Fibroblast of mammary gland (primary cell): ENCODE results near the gene TEAD3.

Source experiments
- DNase-seq: peaks from one replicate; pipeline ENCODE4 v3.0.0-alpha.2; 2010; ENCODE audit warnings: low read depth
- H3K4me3 ChIP-seq: 2 replicates; pipeline ENCODE4 v1.5.1; 2011; ENCODE audit warnings: low read depth, mild to moderate bottlenecking, low read length, moderate library complexity; ENCODE audit not compliant: control insufficient read depth
- TF ChIP-seq, protein P1 (sequence below): conservative IDR thresholded peaks from 2 replicates; pipeline ENCODE4 v1.5.1; 2011; ENCODE audit warnings: low read depth, low read length, inconsistent platforms; ENCODE audit not compliant: control insufficient read depth, insufficient read depth

The TEAD3 gene

DNA sequence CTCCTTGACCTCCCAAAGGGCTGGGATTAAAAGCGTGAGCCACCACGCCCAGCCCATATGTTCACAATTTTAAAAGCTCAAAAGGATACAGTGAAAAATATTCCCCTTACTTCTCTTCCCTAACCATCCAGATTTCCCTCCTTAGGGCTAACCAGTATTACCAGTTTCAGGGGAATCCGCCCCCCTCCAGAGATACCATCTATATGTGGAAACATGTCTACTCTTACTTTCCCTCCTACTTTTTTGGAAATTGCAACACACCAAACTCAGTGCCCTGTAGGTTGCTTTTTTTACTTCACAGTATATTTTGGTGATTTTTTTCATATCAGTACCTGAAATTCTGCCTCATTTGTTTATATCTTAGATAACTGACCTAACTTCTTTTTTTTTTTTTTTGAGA lies 35.6 kb downstream of the TEAD3 start:
- H3K4me3 ChIP-seq: no peak overlapping the region
- TF ChIP-seq, protein P1, sequence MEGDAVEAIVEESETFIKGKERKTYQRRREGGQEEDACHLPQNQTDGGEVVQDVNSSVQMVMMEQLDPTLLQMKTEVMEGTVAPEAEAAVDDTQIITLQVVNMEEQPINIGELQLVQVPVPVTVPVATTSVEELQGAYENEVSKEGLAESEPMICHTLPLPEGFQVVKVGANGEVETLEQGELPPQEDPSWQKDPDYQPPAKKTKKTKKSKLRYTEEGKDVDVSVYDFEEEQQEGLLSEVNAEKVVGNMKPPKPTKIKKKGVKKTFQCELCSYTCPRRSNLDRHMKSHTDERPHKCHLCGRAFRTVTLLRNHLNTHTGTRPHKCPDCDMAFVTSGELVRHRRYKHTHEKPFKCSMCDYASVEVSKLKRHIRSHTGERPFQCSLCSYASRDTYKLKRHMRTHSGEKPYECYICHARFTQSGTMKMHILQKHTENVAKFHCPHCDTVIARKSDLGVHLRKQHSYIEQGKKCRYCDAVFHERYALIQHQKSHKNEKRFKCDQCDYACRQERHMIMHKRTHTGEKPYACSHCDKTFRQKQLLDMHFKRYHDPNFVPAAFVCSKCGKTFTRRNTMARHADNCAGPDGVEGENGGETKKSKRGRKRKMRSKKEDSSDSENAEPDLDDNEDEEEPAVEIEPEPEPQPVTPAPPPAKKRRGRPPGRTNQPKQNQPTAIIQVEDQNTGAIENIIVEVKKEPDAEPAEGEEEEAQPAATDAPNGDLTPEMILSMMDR: no peak
- DNase-seq: no peak

GRCh38 chr6:35457907-35458306 lies 39.0 kb downstream of the TEAD3 start:
- H3K4me3 ChIP-seq: no peak overlapping the region
- no peak for DNase-seq
- TF ChIP-seq, protein P1: no peak

GRCh38 chr6:35454391-35455110 lies 42.3 kb downstream of the TEAD3 start:
- no peak overlapping the region for H3K4me3 ChIP-seq
- TF ChIP-seq, protein P1: no peak
- DNase-seq: peak; percentile 52

- DNase-seq: no peak
- TF ChIP-seq, protein P1: no peak
- peak overlapping the region; percentile 64 for H3K4me3 ChIP-seq
Measured at GRCh38 chr6:35453236-35453635, 43.6 kb downstream of the TEAD3 start.

DNA sequence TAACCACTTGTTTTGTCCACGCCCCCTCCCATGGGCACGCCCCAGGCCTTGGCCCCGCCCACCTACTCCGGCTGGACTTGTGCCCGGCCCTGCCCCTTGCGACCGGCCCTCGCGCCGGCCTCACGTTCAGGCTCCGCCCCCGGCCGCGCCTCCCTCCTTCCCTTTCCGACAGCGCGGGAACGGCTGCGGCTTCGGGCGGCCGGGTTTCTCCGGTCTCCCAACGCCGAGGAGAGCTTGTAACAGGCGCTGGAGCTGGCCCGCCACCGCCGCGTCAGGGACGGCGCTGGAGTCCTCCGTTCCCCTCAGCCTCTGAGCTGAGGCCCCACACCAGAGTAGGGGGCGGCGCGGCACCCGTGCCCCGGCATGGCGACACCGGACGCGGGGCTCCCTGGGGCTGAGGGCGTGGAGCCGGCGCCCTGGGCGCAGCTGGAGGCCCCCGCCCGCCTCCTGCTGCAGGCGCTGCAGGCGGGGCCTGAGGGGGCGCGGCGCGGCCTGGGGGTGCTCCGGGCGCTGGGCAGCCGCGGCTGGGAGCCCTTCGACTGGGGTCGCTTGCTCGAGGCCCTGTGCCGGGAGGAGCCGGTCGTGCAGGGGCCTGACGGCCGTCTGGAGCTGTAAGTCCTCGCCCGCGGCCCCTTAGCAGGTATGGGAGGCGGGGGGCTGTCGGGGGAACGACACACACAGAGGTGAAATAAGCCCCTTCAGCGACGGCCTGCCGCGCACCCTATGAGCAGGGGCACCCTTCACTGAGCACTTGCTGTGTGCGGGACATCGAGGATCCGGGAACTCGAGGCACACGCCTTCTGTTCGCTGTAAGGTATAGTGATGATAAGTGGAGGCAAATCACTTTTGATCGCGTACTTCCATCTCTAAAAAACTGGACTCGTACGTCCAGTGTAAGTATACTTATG lies 44.4 kb downstream of the TEAD3 start, which contains the start of gene FANCE:
FANCE (plus strand) TSS at position 156 of the 908 bp plus-strand sequence; CDS start at position 364, 208 bp downstream.
- peak within 1 kb of the TSS; percentile 64 for H3K4me3 ChIP-seq
- peak; percentile 85 for DNase-seq
- TF ChIP-seq, protein P1: no peak

- TF ChIP-seq, protein P1: no peak
- no peak for DNase-seq
- peak overlapping the region; percentile 44 for H3K4me3 ChIP-seq
Measured at GRCh38 chr6:35451354-35452182, 45.3 kb downstream of the TEAD3 start.
